Testis (tissue), 3 donors: ENCODE measurements around the gene EPHA6. TPM values are rescaled to one million over a fixed set of nuclear protein-coding genes. Genes with fewer than 3 reads are reported as not detected.
"Not testable (repeated sequence)": the region's sequence is repeated elsewhere in the genome, so short reads cannot be mapped to it uniquely, and the experiment has no call there.

Source experiments
- DNase-seq: peaks from one replicate; pipeline ENCODE4 v3.0.0-alpha.2; 2019
- H3K27ac ChIP-seq, 2 donors: fragments of 200-600 bp; sonication (generic); one replicate each; pipeline ENCODE4 v1.5.1; 2019
- H3K27me3 ChIP-seq: fragments of 200-600 bp; sonication (generic); one replicate; pipeline ENCODE4 v1.5.1; 2019
- H3K36me3 ChIP-seq: fragments of 200-600 bp; sonication (generic); one replicate; pipeline ENCODE4 v1.5.1; 2017; ENCODE audit warnings: low read depth; ENCODE audit errors: missing control alignments
- H3K4me1 ChIP-seq: fragments of 200-600 bp; sonication (generic); one replicate; pipeline ENCODE4 v1.5.1; 2019
- H3K4me3 ChIP-seq, 2 donors: fragments of 200-600 bp; sonication (generic); one replicate each; pipeline ENCODE4 v1.5.1; 2017 to 2019
- H3K9me3 ChIP-seq: fragments of 200-600 bp; sonication (generic); one replicate; pipeline ENCODE4 v1.5.1; 2017
- CTCF ChIP-seq, 3 experiments: fragments of 450-650 bp in 2 of 3; fragments of 200-600 bp in 1 of 3; sonication (generic) in 1 of 3; IDR thresholded peaks; one replicate each; pipeline ENCODE4 v1.5.1; 2016 to 2019; ENCODE audit warnings: antibody characterized with exemption in 3 of 3, mild to moderate bottlenecking in 2 of 3, moderate library complexity in 1 of 3
- POLR2A ChIP-seq: fragments of 450-650 bp; IDR thresholded peaks from one replicate; pipeline ENCODE4 v1.6.1; 2017; ENCODE audit warnings: antibody characterized with exemption, mild to moderate bottlenecking, moderate library complexity
- WGBS, 2 donors: methylation state at CpG; one replicate each; pipeline ENCODE4 v1.1.5; 2018; 5-methylcytosine and 5-hydroxymethylcytosine counted together
- intact Hi-C: fragments of 100-400 bp; cut with DNase I; formaldehyde crosslinking; loops from one replicate; pipeline ENCODE4 v1.15.1; 2023; ENCODE audit warnings: low total_unique reads
- polyA plus RNA-seq: library from polyadenylated mRNA; stranded (reverse); fragments of 350-450 nt; fragmentation: Illumina TruSeq; extraction: RNeasy Lipid Tissue Mini Kit (QIAGEN cat#74804); gene quantifications from one replicate; pipeline ENCODE4 v1.2.3, GENCODE V29; 2014; ENCODE audit warnings: low read depth, low replicate concordance; ENCODE audit not compliant: insufficient read depth
- total RNA-seq, 2 donors: library from RNA; depleted of rRNA; stranded (reverse); fragments of >200 nt; gene quantifications; one replicate each; pipeline ENCODE4 v1.2.3, GENCODE V29; 2016

EPHA6 gene
- total and polyA plus RNA-seq, 3 donors from 2014 or later: 9.8 to 33.0 (median 21.2) TPM

GRCh38 chr3:97612632-97613031 lies 798.2 kb downstream of the EPHA6 start:
- no peak for DNase-seq
- no peak for TF ChIP-seq POLR2A
- TF ChIP-seq CTCF (IDR thresholded peaks at IDR 0.05): no peak
- Histone ChIP-seq H3K4me3 (no peak overlapping the region), H3K9me3 (no peaks in the 10 kb centered on the region), H3K36me3 (no peaks in the 10 kb centered on the region), H3K27me3 (no peaks in the 10 kb centered on the region), H3K27ac (no peak overlapping the region), H3K4me1 (no peaks in the 10 kb centered on the region)
- intact Hi-C loops: no loop called here
- 88 to 100% methylated on average over 1 of the region's 1 CpG for WGBS, 2 donors

GRCh38 chr3:97613139-97613538 lies 798.7 kb downstream of the EPHA6 start:
- intact Hi-C loops: no loop called here
- H3K4me3 ChIP-seq: no peak overlapping the region
- H3K27ac ChIP-seq: no peak overlapping the region
- H3K36me3 ChIP-seq: no peaks in the 10 kb centered on the region
- H3K27me3 ChIP-seq: no peaks in the 10 kb centered on the region
- no peaks in the 10 kb centered on the region for H3K9me3 ChIP-seq
- TF ChIP-seq CTCF (IDR thresholded peaks at IDR 0.05) (no peak), POLR2A (no peak)
- WGBS, 2 donors: 75 to 93% methylated on average over 2 of the region's 2 CpGs
- H3K4me1 ChIP-seq: no peaks in the 10 kb centered on the region
- DNase-seq: no peak

- H3K4me3 ChIP-seq, H3K27ac ChIP-seq, DNase-seq, H3K4me1 ChIP-seq, H3K27me3 ChIP-seq, intact Hi-C loops, H3K36me3 ChIP-seq, H3K9me3 ChIP-seq: not testable (repeated sequence)
- 82 to 89% methylated on average over 1 of the region's 1 CpG for WGBS, 2 donors
These were observed 806.1 kb downstream of the EPHA6 start for GRCh38 chr3:97620514-97620913.

GRCh38 chr3:97636465-97636864 lies 822.1 kb downstream of the EPHA6 start:
- no peak for TF ChIP-seq CTCF (IDR thresholded peaks at IDR 0.05)
- TF ChIP-seq POLR2A: no peak
- no peaks in the 10 kb centered on the region for H3K9me3 ChIP-seq
- H3K27ac ChIP-seq: no peak overlapping the region
- no peaks in the 10 kb centered on the region for H3K27me3 ChIP-seq
- DNase-seq: no peak
- WGBS, 2 donors: 73 to 88% methylated on average over 1 of the region's 1 CpG
- no peak overlapping the region for H3K4me3 ChIP-seq
- H3K36me3 ChIP-seq: no peaks in the 10 kb centered on the region
- intact Hi-C loops: no loop called here
- H3K4me1 ChIP-seq: no peaks in the 10 kb centered on the region

- intact Hi-C loops: no loop called here
- WGBS, 2 donors: 64 to 77% methylated on average over 1 of the region's 1 CpG
- Histone ChIP-seq H3K9me3 (no peaks in the 10 kb centered on the region), H3K36me3 (no peaks in the 10 kb centered on the region), H3K4me3 (no peak overlapping the region), H3K4me1 (no peaks in the 10 kb centered on the region), H3K27me3 (no peaks in the 10 kb centered on the region), H3K27ac (no peak overlapping the region)
- TF ChIP-seq CTCF (IDR thresholded peaks at IDR 0.05): no peak
- no peak for TF ChIP-seq POLR2A
- no peak for DNase-seq
These were observed 832.5 kb downstream of the EPHA6 start for GRCh38 chr3:97646932-97647331.
